VCaP (cell line): Measurements from ENCODE around the gene TMEM131L.
A peak's percentile ranks its signal among the peaks of the same experiment; 100 is the strongest.
"Not testable (repeated sequence)": the region's sequence is repeated elsewhere in the genome, so short reads cannot be mapped to it uniquely, and the experiment has no call there.

Experiments used
- H3K27ac ChIP-seq: fragments of 450-650 bp; 2 replicates; pipeline ENCODE4 v1.5.1; 2017
- CTCF ChIP-seq: fragments of 450-650 bp; conservative IDR thresholded peaks from 2 replicates; pipeline ENCODE4 v1.5.1; 2017; ENCODE audit warnings: mild to moderate bottlenecking, moderate library complexity

The TMEM131L gene

GRCh38 chr4:153466949-153467896 lies 1.1 kb downstream of the TMEM131L start:
- no peak for TF ChIP-seq CTCF
- H3K27ac ChIP-seq = peak overlapping the region; percentile 83

DNA sequence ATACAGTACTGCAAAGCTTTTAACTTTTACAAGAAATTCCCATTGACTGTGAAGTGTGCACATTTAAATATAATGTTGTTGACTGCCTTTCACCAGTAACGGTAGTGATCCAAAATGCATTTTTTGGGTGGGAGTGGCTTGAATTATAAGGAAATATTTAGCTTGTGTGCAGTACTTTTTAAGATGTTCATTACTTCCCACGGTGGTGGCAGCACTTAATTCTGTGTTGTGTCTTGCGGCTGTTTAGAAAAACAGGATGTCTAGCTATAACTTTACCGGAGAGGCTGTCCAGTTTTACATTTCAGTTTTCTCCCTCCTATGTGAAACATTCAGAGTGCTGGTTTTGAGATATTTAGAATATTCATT lies 1.7 kb downstream of the TMEM131L start:
- TF ChIP-seq CTCF = no peak

GRCh38 chr4:153468587-153468986 lies 2.4 kb downstream of the TMEM131L start:
- no peak for TF ChIP-seq CTCF
- H3K27ac ChIP-seq = peak overlapping the region; percentile 83

More for the DNA sequence above, 1.7 kb downstream of the TMEM131L start:
- H3K27ac ChIP-seq = peak overlapping the region; percentile 83

DNA sequence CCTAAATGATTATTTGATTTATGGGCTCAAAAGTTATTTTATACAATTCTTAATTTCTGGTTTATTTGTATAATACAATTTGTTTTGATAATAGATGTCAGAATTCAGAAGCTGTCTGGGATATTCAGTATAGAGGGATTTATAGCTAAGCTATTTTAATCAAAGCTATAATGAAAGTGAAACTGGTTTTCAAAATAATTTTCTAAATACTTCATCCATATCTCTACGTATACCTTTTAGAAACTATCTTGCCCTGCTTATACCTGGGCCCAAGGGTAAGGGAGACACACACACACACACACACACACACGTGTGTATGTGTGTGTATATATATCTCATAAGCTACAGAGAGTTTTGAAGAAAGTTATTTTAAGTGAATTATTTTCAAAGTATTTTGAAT lies 2.9 kb downstream of the TMEM131L start:
- H3K27ac ChIP-seq = peak overlapping the region; percentile 83
- no peak for TF ChIP-seq CTCF

- H3K27ac ChIP-seq = not testable (repeated sequence)
Observed at GRCh38 chr4:153471071-153471697, 5.0 kb downstream of the TMEM131L start.

- H3K27ac ChIP-seq = no peak overlapping the region
- TF ChIP-seq CTCF = no peak
Observed at GRCh38 chr4:153471698-153472093, 5.5 kb downstream of the TMEM131L start.

DNA sequence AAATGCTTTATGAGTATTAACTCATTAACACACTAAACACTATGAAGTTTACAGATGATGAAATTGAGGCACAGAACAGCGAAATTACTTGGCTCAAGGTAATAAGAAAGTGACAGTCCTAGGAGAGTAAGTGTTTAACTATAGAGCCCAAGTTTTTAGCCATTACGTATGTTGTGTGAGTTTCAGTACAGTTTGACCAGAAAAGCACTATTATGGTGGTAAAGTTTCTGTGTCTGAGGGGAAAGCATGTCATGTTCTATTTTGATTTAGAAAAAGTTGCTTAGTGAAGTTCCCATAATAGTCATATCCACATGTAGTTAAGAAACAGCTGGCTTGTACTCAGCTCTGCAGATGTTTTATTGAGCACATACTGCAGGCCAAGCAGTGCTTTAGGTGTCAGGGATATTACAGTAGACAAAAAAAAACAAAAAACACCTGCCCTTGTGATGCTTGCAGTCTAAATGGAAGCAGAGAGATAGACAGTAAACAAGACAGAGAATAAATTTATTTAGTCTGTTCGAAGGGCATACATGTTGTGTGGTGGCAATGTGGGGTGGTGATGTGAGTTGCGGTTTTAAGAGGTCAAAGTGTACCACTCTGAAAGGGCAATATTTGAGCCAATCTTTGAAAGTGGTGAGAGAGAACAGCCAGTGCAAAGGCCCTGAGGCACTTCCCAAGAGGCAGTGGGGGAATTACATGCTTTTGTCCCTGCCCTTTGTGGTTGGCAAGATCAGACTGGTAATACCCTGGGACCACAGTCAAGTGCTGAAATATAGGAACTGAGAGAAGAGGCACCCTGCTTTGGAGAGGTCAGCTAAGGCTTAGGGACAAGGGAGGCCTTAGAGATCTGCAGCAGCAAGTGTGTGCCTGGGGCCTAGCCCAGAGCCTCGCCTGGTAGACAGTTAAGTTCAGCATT lies 6.2 kb downstream of the TMEM131L start:
- no peak overlapping the region for H3K27ac ChIP-seq
- TF ChIP-seq CTCF = no peak
